HL-60 (cell line): ENCODE results near the gene GNG10.

Experiments used
- DNase-seq, 2 experiments: peaks; one replicate each; pipeline ENCODE4 v3.0.0-alpha.2; 2010 to 2020; ENCODE audit warnings: low read depth in 1 of 2, low spot score in 1 of 2
- H3K27ac ChIP-seq: fragments of 250-450 bp; sonication (Bioruptor Pico); replicated peaks from 2 replicates; pipeline ENCODE4 v1.5.1; 2020; ENCODE audit warnings: mild to moderate bottlenecking, moderate library complexity
- H3K27me3 ChIP-seq: fragments of 250-450 bp; sonication (Bioruptor Pico); 2 replicates; pipeline ENCODE4 v1.5.1; 2021; ENCODE audit warnings: mild to moderate bottlenecking, moderate library complexity; ENCODE audit not compliant: insufficient read depth, poor library complexity, severe bottlenecking
- H3K4me3 ChIP-seq: replicated peaks from 2 replicates; pipeline ENCODE4 v1.5.1; 2011; ENCODE audit warnings: mild to moderate bottlenecking, control low read depth, low read length; ENCODE audit not compliant: insufficient read depth
- GABPA ChIP-seq: IDR thresholded peaks from 2 replicates; pipeline ENCODE4 v1.6.1; 2012; ENCODE audit warnings: low read depth
- POLR2AphosphoS5 ChIP-seq: IDR thresholded peaks from 2 replicates; pipeline ENCODE4 v1.6.1; 2012; ENCODE audit warnings: low read depth
- SPI1 ChIP-seq: IDR thresholded peaks from 2 replicates; pipeline ENCODE4 v1.6.1; 2012; ENCODE audit warnings: low read depth, mild to moderate bottlenecking, borderline replicate concordance
- TF ChIP-seq, protein P1 (sequence below): IDR thresholded peaks from one replicate; pipeline ENCODE4 v1.5.1; 2011; ENCODE audit warnings: low read length, control low read depth, inconsistent platforms; ENCODE audit not compliant: insufficient read depth
- TF ChIP-seq, protein P2 (sequence below): IDR thresholded peaks from 2 replicates; pipeline ENCODE4 v1.6.1; 2012; ENCODE audit warnings: low read depth; ENCODE audit not compliant: insufficient replicate concordance

The GNG10 gene

DNA sequence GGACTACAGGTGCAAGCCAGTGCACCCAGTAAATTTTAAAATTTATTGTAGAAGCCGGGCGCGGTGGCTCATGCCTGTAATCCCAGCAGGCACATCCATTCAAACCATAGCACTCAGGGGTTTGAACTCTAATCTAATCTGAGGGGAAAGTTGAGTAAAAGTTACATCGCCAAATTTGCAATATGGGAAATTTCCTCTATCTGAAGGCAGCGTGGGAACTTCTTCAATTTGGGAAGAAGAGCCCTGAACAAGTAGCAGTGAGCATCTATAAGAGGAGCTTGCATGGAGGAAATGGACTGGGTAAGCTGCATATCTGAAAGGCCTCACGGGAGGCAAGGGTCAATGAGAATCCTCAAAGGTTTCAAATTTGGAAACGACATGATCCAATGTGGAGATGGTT lies 33.0 kb upstream of the GNG10 start:
- Histone ChIP-seq H3K27ac (no peak overlapping the region), H3K4me3 (no peak overlapping the region), H3K27me3 (no peaks in the 10 kb centered on the region)
- no peak for DNase-seq
- no peak for TF ChIP-seq POLR2AphosphoS5
- TF ChIP-seq, protein P1, sequence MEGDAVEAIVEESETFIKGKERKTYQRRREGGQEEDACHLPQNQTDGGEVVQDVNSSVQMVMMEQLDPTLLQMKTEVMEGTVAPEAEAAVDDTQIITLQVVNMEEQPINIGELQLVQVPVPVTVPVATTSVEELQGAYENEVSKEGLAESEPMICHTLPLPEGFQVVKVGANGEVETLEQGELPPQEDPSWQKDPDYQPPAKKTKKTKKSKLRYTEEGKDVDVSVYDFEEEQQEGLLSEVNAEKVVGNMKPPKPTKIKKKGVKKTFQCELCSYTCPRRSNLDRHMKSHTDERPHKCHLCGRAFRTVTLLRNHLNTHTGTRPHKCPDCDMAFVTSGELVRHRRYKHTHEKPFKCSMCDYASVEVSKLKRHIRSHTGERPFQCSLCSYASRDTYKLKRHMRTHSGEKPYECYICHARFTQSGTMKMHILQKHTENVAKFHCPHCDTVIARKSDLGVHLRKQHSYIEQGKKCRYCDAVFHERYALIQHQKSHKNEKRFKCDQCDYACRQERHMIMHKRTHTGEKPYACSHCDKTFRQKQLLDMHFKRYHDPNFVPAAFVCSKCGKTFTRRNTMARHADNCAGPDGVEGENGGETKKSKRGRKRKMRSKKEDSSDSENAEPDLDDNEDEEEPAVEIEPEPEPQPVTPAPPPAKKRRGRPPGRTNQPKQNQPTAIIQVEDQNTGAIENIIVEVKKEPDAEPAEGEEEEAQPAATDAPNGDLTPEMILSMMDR: no peak
- TF ChIP-seq, protein P2, sequence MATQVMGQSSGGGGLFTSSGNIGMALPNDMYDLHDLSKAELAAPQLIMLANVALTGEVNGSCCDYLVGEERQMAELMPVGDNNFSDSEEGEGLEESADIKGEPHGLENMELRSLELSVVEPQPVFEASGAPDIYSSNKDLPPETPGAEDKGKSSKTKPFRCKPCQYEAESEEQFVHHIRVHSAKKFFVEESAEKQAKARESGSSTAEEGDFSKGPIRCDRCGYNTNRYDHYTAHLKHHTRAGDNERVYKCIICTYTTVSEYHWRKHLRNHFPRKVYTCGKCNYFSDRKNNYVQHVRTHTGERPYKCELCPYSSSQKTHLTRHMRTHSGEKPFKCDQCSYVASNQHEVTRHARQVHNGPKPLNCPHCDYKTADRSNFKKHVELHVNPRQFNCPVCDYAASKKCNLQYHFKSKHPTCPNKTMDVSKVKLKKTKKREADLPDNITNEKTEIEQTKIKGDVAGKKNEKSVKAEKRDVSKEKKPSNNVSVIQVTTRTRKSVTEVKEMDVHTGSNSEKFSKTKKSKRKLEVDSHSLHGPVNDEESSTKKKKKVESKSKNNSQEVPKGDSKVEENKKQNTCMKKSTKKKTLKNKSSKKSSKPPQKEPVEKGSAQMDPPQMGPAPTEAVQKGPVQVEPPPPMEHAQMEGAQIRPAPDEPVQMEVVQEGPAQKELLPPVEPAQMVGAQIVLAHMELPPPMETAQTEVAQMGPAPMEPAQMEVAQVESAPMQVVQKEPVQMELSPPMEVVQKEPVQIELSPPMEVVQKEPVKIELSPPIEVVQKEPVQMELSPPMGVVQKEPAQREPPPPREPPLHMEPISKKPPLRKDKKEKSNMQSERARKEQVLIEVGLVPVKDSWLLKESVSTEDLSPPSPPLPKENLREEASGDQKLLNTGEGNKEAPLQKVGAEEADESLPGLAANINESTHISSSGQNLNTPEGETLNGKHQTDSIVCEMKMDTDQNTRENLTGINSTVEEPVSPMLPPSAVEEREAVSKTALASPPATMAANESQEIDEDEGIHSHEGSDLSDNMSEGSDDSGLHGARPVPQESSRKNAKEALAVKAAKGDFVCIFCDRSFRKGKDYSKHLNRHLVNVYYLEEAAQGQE: no peak
- no peak for TF ChIP-seq GABPA
- TF ChIP-seq SPI1: no peak

DNA sequence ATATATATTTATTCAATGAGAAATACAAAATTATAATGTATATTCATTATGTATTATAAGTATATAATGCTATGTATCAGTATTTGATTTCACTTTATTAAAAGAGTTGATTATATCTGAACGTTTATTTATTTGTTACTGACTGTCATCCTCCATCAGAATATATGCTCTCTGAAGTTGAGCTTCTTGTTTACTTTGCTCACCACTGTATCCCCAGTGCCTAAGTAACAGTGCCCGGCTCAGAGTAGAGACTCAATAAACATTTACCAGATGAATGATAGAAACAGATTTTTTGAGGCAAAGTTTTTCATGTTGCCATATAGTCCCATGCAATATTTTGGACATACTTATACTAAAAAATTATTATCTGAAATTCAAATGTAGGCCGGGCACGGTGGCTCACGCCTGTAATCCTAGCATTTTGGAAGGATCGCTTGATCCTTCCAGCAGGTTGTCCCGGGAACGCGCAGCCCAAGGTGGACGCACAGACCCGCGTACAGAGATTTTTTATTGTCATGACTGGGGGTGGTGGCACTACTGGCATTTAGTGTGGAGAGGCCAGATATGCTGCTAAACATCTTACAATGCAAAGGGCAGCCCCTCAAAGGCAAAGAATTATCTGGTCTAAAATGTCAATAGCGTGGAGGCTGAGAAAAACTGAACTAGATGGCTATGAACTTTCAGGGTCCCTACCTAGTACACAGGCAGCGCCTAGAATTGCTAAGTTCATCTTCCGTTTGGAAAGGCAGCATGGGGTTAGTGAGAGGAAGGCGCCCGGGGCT lies 31.0 kb upstream of the GNG10 start:
- peak overlapping the region; percentile 81 for H3K4me3 ChIP-seq
- no peaks in the 10 kb centered on the region for H3K27me3 ChIP-seq
- peak overlapping the region; percentile 80 for H3K27ac ChIP-seq
- TF ChIP-seq POLR2AphosphoS5 (no peak), GABPA (no peak), SPI1 (no peak)
- TF ChIP-seq, protein P1: no peak
- TF ChIP-seq, protein P2: no peak
- DNase-seq: peak in 1 of 2 experiments; percentile 3

DNA sequence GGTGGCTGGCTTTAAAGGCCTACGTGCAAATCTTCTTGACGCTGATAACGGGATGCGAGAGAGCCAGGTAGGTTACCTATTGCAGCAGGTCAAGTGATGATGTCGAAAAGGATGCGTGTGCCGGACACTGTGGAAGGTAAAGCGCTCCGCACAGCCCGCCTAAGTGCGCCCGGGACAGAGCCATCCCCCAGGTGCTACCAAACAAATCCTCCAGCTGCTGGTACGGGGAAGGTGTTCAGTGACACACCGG lies 30.5 kb upstream of the GNG10 start:
- DNase-seq: no peak
- Histone ChIP-seq H3K27me3 (no peaks in the 10 kb centered on the region), H3K4me3 (peak overlapping the region; percentile 81), H3K27ac (peak overlapping the region; percentile 80)
- TF ChIP-seq POLR2AphosphoS5: no peak
- peak; percentile 96 for TF ChIP-seq GABPA

DNA sequence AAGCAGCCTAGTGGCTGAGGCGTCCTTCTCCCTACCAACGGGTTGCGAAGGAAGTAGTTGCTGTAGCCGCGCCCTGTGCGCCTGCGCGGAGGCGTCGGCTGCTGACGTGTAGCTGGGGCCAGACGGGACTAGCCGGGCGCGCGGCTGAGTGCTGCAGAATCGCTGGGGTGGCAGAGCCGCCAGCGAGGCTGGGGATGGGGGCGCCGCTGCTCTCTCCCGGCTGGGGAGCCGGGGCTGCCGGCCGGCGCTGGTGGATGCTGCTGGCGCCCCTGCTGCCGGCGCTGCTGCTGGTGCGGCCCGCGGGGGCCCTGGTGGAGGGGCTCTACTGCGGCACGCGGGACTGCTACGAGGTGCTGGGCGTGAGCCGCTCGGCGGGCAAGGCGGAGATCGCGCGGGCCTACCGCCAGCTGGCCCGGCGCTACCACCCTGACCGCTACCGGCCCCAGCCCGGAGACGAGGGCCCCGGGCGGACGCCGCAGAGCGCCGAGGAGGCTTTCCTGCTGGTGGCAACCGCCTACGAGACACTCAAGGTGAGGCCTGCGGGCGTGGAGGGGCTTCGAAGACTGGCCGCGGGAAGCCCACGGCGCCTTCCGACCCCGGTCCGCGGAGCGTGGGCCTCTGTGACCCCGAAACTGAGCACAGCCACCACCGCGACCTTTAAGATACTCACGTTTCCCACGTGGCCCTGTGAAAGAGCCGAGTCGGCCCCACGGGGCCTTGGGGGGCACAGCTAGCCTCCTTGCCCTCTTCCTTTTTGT lies 30.0 kb upstream of the GNG10 start, which contains the start of gene DNAJC25:
TSS of gene DNAJC25 (plus strand) at position 121 of the 758 bp plus-strand sequence. CDS start at position 195, 74 bp downstream.
- TF ChIP-seq, protein P1: no peak
- TF ChIP-seq SPI1 (no peak), GABPA (no peak), POLR2AphosphoS5 (peak; percentile 94)
- TF ChIP-seq, protein P2: peak; percentile 61

More for the DNA sequence above, 30.0 kb upstream of the GNG10 start, which contains the start of gene DNAJC25:
- DNase-seq: peak; percentile 97 to 98
- Histone ChIP-seq H3K27ac (peak within 1 kb of the TSS; percentile 80), H3K27me3 (no peaks in the 10 kb centered on the region), H3K4me3 (peak within 1 kb of the TSS; percentile 81)
